BJ (cell line): ENCODE data around the gene PGM5. TPM values are rescaled to one million over a fixed set of nuclear protein-coding genes. Genes with fewer than 3 reads are reported as not detected.

Experiments used
- CTCF ChIA-PET: fragments of 350-600 bp; formaldehyde crosslinking; extraction: SDS; loops from one replicate; lab custom pipeline; 2021; ENCODE audit warnings: antibody characterized with exemption, inconsistent platforms; lab: Yijun Ruan, JAX
- POLR2A ChIA-PET: fragments of 300-600 bp; sonication (Branson Sonifier 250); formaldehyde crosslinking; extraction: SDS; loops from one replicate; lab custom pipeline; 2021; ENCODE audit warnings: antibody characterized with exemption; lab: Charles Lee
- DNase-seq: peaks from one replicate; pipeline ENCODE4 v3.0.0-alpha.2; 2011; ENCODE audit warnings: low read depth
- H3K27me3 ChIP-seq: 2 replicates; pipeline ENCODE4 v1.6.0; 2011; ENCODE audit warnings: low read length; ENCODE audit not compliant: control insufficient read depth, insufficient read depth
- H3K36me3 ChIP-seq: 2 replicates; pipeline ENCODE4 v1.5.1; 2011; ENCODE audit warnings: low read length; ENCODE audit not compliant: control insufficient read depth, insufficient read depth
- H3K4me3 ChIP-seq: 2 replicates; pipeline ENCODE4 v1.5.1; 2011; ENCODE audit warnings: low read depth, mild to moderate bottlenecking, control low read depth, low read length
- polyA plus RNA-seq: library from polyadenylated mRNA; depleted of rRNA; stranded (reverse); fragments of >200 nt; gene quantifications from 2 replicates; pipeline ENCODE4 v1.2.3, GENCODE V29; 2011
- TF ChIP-seq, protein P1 (sequence below): IDR thresholded peaks from 2 replicates; pipeline ENCODE4 v1.5.1; 2011; ENCODE audit warnings: low read depth, mild to moderate bottlenecking, control low read depth, inconsistent platforms, low read length, moderate library complexity; ENCODE audit not compliant: insufficient read depth

PGM5 gene
- polyA plus RNA-seq, 1 experiment, result 8.7 TPM

DNA sequence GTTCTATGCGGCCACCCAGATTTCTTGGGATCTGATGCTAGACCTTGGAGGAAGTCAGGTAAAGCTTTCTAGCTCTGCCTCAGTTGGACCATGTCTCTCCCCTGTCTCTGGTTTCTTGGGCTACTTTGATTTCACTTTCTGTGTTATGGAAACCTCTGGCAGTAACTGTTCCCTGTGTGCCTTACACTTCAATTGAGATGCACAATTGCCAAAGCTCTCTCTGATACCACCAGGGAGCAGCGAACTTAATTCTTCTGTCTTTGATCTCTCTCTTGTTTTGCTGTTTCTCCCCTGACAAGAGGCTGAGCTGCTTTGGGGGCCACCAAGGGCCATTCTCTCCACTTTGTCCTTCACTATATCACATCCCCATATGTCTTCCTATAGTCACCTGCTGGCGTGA is 61.4 kb downstream of the PGM5 start:
- TF ChIP-seq, protein P1, sequence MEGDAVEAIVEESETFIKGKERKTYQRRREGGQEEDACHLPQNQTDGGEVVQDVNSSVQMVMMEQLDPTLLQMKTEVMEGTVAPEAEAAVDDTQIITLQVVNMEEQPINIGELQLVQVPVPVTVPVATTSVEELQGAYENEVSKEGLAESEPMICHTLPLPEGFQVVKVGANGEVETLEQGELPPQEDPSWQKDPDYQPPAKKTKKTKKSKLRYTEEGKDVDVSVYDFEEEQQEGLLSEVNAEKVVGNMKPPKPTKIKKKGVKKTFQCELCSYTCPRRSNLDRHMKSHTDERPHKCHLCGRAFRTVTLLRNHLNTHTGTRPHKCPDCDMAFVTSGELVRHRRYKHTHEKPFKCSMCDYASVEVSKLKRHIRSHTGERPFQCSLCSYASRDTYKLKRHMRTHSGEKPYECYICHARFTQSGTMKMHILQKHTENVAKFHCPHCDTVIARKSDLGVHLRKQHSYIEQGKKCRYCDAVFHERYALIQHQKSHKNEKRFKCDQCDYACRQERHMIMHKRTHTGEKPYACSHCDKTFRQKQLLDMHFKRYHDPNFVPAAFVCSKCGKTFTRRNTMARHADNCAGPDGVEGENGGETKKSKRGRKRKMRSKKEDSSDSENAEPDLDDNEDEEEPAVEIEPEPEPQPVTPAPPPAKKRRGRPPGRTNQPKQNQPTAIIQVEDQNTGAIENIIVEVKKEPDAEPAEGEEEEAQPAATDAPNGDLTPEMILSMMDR, result no peak
- no peak overlapping the region for H3K4me3 ChIP-seq
- H3K36me3 ChIP-seq, result no peaks in the 10 kb centered on the region
- POLR2A ChIA-PET, result no interaction called here
- no peaks in the 10 kb centered on the region for H3K27me3 ChIP-seq
- CTCF ChIA-PET, result interaction anchor here (0.9 to 2.4 kb wide), 3 partner anchors 9 to 90 kb away, joined by 3 to 8 read pairs (median 6); no protein-coding TSS in a partner anchor
- no peak for DNase-seq

DNA sequence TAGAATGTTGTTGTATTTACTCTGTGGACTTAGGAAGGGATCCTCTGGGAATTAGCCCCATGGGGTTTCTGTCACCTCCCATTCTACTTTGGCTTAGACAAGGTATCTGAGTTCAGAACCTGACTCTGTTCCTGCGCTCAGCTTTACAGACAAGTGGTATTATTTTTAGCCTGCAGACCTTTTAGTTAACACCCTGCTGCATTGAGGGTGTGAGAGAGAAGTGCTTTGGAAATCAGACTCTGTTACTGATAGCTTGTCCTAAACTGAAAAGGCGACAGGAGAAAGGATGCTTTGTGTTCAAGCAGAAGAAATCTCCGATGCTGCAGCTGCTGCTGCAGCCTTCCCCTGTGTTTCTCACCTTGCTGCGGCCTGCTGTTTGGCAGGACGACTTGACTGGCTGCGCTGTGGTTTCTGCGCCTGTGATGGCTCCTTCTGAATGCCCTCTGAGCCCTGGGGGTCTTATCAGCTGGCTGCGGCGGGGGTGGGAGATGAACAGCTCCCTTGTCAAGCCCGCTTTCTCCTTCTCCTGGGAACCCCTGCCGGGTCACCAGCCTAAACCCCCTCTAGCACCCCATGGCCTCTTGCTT is 61.9 kb downstream of the PGM5 start:
- ChIA-PET CTCF (interaction anchor here (1.9 kb wide), 1 partner anchor 11 kb away, joined by 6 read pairs; no protein-coding TSS in a partner anchor), POLR2A (no interaction called here)
- H3K4me3 ChIP-seq, result no peak overlapping the region
- H3K27me3 ChIP-seq, result no peaks in the 10 kb centered on the region
- DNase-seq, result no peak
- H3K36me3 ChIP-seq, result no peaks in the 10 kb centered on the region
- TF ChIP-seq, protein P1, result no peak

DNA sequence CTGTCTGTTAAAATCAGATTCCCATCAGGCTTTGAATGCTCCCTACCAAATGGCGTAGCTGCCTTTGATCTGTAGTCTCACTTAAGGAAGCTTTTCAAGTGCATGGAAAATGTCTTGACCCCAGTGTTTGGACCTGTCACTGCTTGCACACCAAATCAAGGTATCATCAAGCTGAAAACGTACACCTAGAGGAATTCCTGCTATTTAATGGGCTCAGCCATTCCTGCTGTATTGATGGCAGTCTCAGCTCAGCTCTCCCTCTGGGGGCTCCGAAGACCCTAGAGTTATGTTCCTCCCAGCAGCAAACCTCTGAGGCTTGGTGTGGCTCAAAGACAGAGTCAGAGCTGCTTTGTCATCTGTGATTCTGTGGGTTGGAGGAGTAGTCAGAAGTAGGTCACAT is 63.5 kb downstream of the PGM5 start:
- ChIA-PET POLR2A (no interaction called here), CTCF (interaction anchor here (1.2 kb wide), 1 partner anchor 120 kb away, joined by 3 read pairs; the partner anchor contains the start of gene TMEM252)

DNA sequence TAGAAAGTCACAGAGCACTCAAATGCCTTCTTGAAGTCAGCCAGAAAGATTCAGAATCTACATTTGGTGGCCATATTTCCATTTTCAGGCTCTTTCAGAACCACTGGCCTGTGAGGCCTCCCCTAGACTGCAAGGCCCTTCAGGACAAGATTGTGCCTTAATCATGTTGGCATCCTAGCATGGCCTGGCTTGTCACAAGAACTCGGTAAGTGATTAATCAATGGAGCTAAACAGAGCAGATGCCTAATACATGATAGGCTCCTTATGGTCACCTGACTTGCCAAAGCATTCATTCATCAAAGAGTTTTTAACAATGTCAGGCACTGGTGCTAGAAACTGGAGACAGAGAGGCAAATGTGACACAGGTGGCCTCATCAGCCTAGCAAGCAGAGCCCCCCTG is 70.3 kb downstream of the PGM5 start:
- no peak overlapping the region for H3K4me3 ChIP-seq
- no peaks in the 10 kb centered on the region for H3K27me3 ChIP-seq
- TF ChIP-seq, protein P1, result no peak
- no peaks in the 10 kb centered on the region for H3K36me3 ChIP-seq
- ChIA-PET POLR2A (no interaction called here), CTCF (interaction anchor here (1.4 kb wide), 1 partner anchor 10 kb away, joined by 8 read pairs; no protein-coding TSS in a partner anchor)
- DNase-seq, result no peak

More for the DNA sequence above, 63.5 kb downstream of the PGM5 start:
- H3K27me3 ChIP-seq, result no peaks in the 10 kb centered on the region
- H3K36me3 ChIP-seq, result no peaks in the 10 kb centered on the region
- DNase-seq, result no peak
- H3K4me3 ChIP-seq, result no peak overlapping the region
- TF ChIP-seq, protein P1, result no peak

DNA sequence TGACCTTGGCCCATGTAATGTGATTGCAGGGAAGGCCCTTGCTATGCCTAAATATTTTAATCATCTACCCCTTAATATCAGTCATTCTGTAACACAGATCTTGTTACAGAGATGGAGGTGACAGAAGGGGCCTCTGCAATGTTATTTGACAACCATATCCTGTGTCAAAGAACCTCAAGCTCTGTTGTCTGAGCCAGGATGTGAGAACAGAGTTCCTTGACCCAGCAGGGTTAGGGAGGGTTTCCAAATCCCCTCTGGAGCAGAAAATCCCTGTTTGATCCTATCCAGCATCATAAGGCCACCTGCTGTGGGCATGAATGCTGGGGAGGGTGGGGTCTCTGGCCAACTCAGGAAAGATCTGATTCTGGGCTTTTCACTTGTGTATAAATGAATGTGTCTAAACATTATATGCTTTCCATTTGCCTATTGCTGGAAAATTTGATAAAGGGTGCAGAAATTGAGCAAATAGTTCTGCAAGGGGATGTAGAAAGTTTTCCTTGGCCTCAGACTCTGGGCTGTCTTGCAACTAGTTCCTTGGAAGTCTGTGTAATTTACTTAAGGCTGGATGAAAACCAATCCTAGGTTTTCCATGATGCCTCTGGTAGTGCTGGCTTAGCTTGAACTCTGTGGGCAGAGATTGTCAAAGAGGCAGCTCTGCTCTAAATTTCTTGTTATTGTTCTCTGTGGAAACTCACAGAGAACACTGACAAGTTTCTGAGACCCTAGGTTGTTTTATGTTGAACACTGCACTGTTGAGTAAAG is 71.0 kb downstream of the PGM5 start:
- DNase-seq, result no peak
- ChIA-PET POLR2A (no interaction called here), CTCF (interaction anchor here (1.4 kb wide), 1 partner anchor 11 kb away, joined by 8 read pairs; no protein-coding TSS in a partner anchor)
- Histone ChIP-seq H3K4me3 (no peak overlapping the region), H3K36me3 (no peaks in the 10 kb centered on the region), H3K27me3 (no peaks in the 10 kb centered on the region)
- TF ChIP-seq, protein P1, result no peak
